Esophagus (tissue), 2 donors: ENCODE results near the gene NUP98. TPM values are rescaled to one million over a fixed set of nuclear protein-coding genes. Genes with fewer than 3 reads are reported as not detected.
"Not testable (repeated sequence)": the region's sequence is repeated elsewhere in the genome, so short reads cannot be mapped to it uniquely, and the experiment has no call there.

Experiments
- H3K27ac ChIP-seq, 2 donors: one replicate each; pipeline ENCODE4 v1.5.1; 2013; ENCODE audit warnings: low read depth in 2 of 2, mild to moderate bottlenecking in 2 of 2, inconsistent platforms in 1 of 2, low read length in 1 of 2, moderate library complexity in 1 of 2
- H3K27me3 ChIP-seq, 2 donors: one replicate each; pipeline ENCODE4 v1.6.1; 2013; ENCODE audit warnings: low read length in 2 of 2, control low read depth in 1 of 2, mild to moderate bottlenecking in 1 of 2; ENCODE audit not compliant: insufficient read depth in 2 of 2, control insufficient read depth in 1 of 2
- H3K36me3 ChIP-seq, 2 donors: one replicate each; pipeline ENCODE4 v1.6.1; 2013; ENCODE audit warnings: low read length in 1 of 2; ENCODE audit not compliant: control insufficient read depth in 2 of 2, insufficient read depth in 2 of 2
- H3K4me1 ChIP-seq, 2 donors: one replicate each; pipeline ENCODE4 v1.6.1; 2013; ENCODE audit warnings: low read length in 1 of 2; ENCODE audit not compliant: control insufficient read depth in 2 of 2, insufficient read depth in 2 of 2
- H3K4me3 ChIP-seq, 2 donors: one replicate each; pipeline ENCODE4 v1.5.1; 2013; ENCODE audit warnings: low read length in 2 of 2, mild to moderate bottlenecking in 2 of 2, low read depth in 1 of 2, moderate library complexity in 1 of 2
- H3K9me3 ChIP-seq, 2 donors: one replicate each; pipeline ENCODE4 v1.6.1; 2013; ENCODE audit warnings: mild to moderate bottlenecking in 2 of 2, low read depth in 1 of 2, low read length in 1 of 2, moderate library complexity in 1 of 2; ENCODE audit not compliant: control insufficient read depth in 2 of 2, insufficient read depth in 1 of 2
- WGBS, 2 donors: extraction: QIAGEN DNeasy Blood & Tissue Kit; methylation state at CpG; one replicate each; pipeline ENCODE4 v1.1.7; 2013; 5-methylcytosine and 5-hydroxymethylcytosine counted together
- polyA plus RNA-seq, 2 donors: library from polyadenylated mRNA; stranded (reverse); fragments of 200-250 nt; gene quantifications; one replicate each; pipeline ENCODE4 v1.2.3, GENCODE V29; 2013
- donor health status: healthy with polysubstance abuse.
- donor health status: Bipolar disorder and iron deficiency.

The NUP98 gene
- polyA plus RNA-seq, 2 donors = 16.0 to 26.9 TPM

GRCh38 chr11:3817181-3817800 is 19.9 kb upstream of the NUP98 start:
- Histone ChIP-seq H3K27ac (no peak overlapping the region), H3K4me1 (peaks cover 0 to 3% of the 10 kb centered on the region in 2 donors), H3K27me3 (no peaks in the 10 kb centered on the region), H3K4me3 (no peak overlapping the region), H3K9me3 (no peaks in the 10 kb centered on the region), H3K36me3 (no peaks in the 10 kb centered on the region)
- WGBS, 2 donors = 87 to 91% methylated on average over 10 of the region's 10 CpGs

GRCh38 chr11:3816673-3817072 is 19.3 kb upstream of the NUP98 start:
- Histone ChIP-seq H3K27ac (no peak overlapping the region), H3K4me1 (peaks cover 0 to 3% of the 10 kb centered on the region in 2 donors), H3K36me3 (no peaks in the 10 kb centered on the region), H3K9me3 (no peaks in the 10 kb centered on the region), H3K27me3 (no peaks in the 10 kb centered on the region), H3K4me3 (no peak overlapping the region)
- 68% methylated on average over 2 of the region's 2 CpGs for WGBS, 2 donors

- Histone ChIP-seq H3K27me3 (no peaks in the 10 kb centered on the region), H3K4me3 (no peak overlapping the region), H3K4me1 (peaks cover 0 to 3% of the 10 kb centered on the region in 2 donors), H3K36me3 (no peaks in the 10 kb centered on the region), H3K9me3 (no peaks in the 10 kb centered on the region), H3K27ac (no peak overlapping the region)
- WGBS, 2 donors = 84 to 86% methylated on average over 4 of the region's 4 CpGs
These were observed 18.5 kb upstream of the NUP98 start for GRCh38 chr11:3815845-3816244.

- H3K4me1 ChIP-seq, H3K4me3 ChIP-seq, H3K27ac ChIP-seq, H3K27me3 ChIP-seq, H3K36me3 ChIP-seq, H3K9me3 ChIP-seq: not testable (repeated sequence)
- 97% methylated on average over 5 of the region's 5 CpGs for WGBS, 2 donors
These were observed 17.5 kb upstream of the NUP98 start for GRCh38 chr11:3814832-3815231.

GRCh38 chr11:3810951-3811350 is 13.6 kb upstream of the NUP98 start:
- Histone ChIP-seq H3K9me3 (no peaks in the 10 kb centered on the region), H3K4me1 (peaks cover 0 to 11% of the 10 kb centered on the region in 2 donors), H3K4me3 (no peak overlapping the region), H3K27ac (no peak overlapping the region), H3K27me3 (no peaks in the 10 kb centered on the region), H3K36me3 (no peaks in the 10 kb centered on the region)
- 96% methylated on average over 4 of the region's 4 CpGs for WGBS, 2 donors

GRCh38 chr11:3810446-3810845 is 13.1 kb upstream of the NUP98 start:
- 62% methylated on average over 3 of the region's 3 CpGs for WGBS, 2 donors
- H3K27ac ChIP-seq = no peak overlapping the region

GRCh38 chr11:3809624-3809928 is 12.2 kb upstream of the NUP98 start:
- WGBS, 2 donors = 62 to 76% methylated on average over 1 of the region's 1 CpG
- Histone ChIP-seq H3K4me3 (no peak overlapping the region), H3K9me3 (no peaks in the 10 kb centered on the region), H3K4me1 (peaks cover 0 to 11% of the 10 kb centered on the region in 2 donors), H3K27ac (peak overlapping the region; percentile 64 to 88), H3K36me3 (no peaks in the 10 kb centered on the region), H3K27me3 (no peaks in the 10 kb centered on the region)

More at GRCh38 chr11:3810446-3810845, 13.1 kb upstream of the NUP98 start:
- Histone ChIP-seq H3K4me3 (no peak overlapping the region), H3K27me3 (no peaks in the 10 kb centered on the region), H3K4me1 (peaks cover 0 to 11% of the 10 kb centered on the region in 2 donors), H3K9me3 (no peaks in the 10 kb centered on the region), H3K36me3 (no peaks in the 10 kb centered on the region)

GRCh38 chr11:3808861-3809623 is 11.7 kb upstream of the NUP98 start:
- 21 to 26% methylated on average over 5 of the region's 5 CpGs for WGBS, 2 donors
- H3K9me3 ChIP-seq = no peaks in the 10 kb centered on the region
- peak overlapping the region; percentile 54 to 68 for H3K4me3 ChIP-seq
- H3K27ac ChIP-seq = peak overlapping the region; percentile 71 to 88
- peaks cover 0 to 11% of the 10 kb centered on the region in 2 donors for H3K4me1 ChIP-seq
- no peaks in the 10 kb centered on the region for H3K27me3 ChIP-seq
- no peaks in the 10 kb centered on the region for H3K36me3 ChIP-seq

- H3K4me3 ChIP-seq = peak within 1 kb of the TSS; percentile 54 to 68
- 2% methylated on average over 39 to 55 of the region's 55 CpGs for WGBS, 2 donors
- H3K27ac ChIP-seq = peak within 1 kb of the TSS; percentile 71 to 88
- no peaks in the 10 kb centered on the region for H3K9me3 ChIP-seq
- H3K4me1 ChIP-seq = peaks cover 0 to 11% of the 10 kb centered on the region in 2 donors
- no peaks in the 10 kb centered on the region for H3K27me3 ChIP-seq
- no peaks in the 10 kb centered on the region for H3K36me3 ChIP-seq
These were observed 10.8 kb upstream of the NUP98 start, which contains the start of gene PGAP2 for GRCh38 chr11:3807909-3808860. PGAP2 (plus strand) TSS chr11:3808560; CDS start chr11:3811260, 2,700 bp downstream.
